HCEC 1CT (cell line): Measurements from ENCODE around the gene CAPZA3.
"Not testable (repeated sequence)": the region's sequence is repeated elsewhere in the genome, so short reads cannot be mapped to it uniquely, and the experiment has no call there.

ENCODE experiments used
- DNase-seq: peaks from one replicate; pipeline ENCODE4 v3.0.0-alpha.2; 2017

The CAPZA3 gene

GRCh38 chr12:18754124-18754707 is 16.3 kb downstream of the CAPZA3 start:
- no peak for DNase-seq

GRCh38 chr12:18755341-18755740 is 17.4 kb downstream of the CAPZA3 start:
- DNase-seq = no peak

- DNase-seq = not testable (repeated sequence)
Measured at GRCh38 chr12:18766479-18766878, 28.6 kb downstream of the CAPZA3 start.

GRCh38 chr12:18782827-18783226 is 44.9 kb downstream of the CAPZA3 start:
- no peak for DNase-seq

- not testable (repeated sequence) for DNase-seq
Measured at GRCh38 chr12:18785465-18785864, 47.5 kb downstream of the CAPZA3 start.
